SK-N-DZ (cell line): ENCODE results near the gene KCNJ4.
"Not testable (repeated sequence)": the region's sequence is repeated elsewhere in the genome, so short reads cannot be mapped to it uniquely, and the experiment has no call there.

Experiments
- DNase-seq: peaks from one replicate; pipeline ENCODE4 v3.0.0-alpha.2; 2015; ENCODE audit warnings: low spot score

The KCNJ4 gene

DNA sequence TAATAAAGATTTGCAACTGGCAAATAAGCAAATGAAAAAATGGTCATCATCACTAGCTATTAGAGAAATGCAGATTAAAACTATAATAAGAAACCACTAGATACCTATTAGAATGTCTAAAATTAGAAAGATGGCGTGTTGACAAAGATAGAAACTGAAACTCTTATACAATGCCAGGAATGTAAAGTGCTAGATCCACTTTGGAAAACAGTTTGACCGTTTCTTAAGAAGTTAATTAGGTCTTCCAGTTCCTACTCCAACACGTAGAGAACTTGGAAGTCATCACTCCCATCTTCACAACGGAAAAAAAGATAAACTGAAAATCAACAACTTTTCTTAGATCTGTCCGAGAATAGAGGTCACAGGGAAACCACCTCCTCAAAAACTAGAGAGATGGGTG lies 68.1 kb downstream of the KCNJ4 start:
- not testable (repeated sequence) for DNase-seq

DNA sequence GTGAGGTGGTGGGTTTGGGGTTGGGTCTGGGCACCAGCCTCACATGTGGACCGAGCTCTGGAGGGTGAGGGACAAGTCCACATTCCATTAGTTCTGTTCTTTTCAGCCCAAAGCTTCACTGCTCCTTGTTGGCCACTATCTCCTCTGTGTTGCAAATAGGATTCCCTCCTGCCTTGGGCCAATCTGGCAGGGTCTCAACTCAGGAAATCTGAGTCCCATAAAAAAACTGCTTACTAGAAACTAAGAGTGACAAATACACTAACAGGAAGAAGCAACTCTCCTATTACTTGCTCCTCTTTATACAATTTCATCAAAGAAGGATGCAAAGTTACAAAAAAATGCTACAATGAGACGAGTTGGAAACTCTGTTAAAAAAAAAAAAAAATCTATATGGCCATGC lies 71.6 kb downstream of the KCNJ4 start:
- DNase-seq, result no peak

- not testable (repeated sequence) for DNase-seq
Observed at GRCh38 chr22:38381371-38381770, 73.6 kb downstream of the KCNJ4 start.
